HepG2 (cell line): ENCODE results near the gene EMC9. TPM values are rescaled to one million over a fixed set of nuclear protein-coding genes. Genes with fewer than 3 reads are reported as not detected.

Experiments
- EEA1 ChIP-seq: sonication (generic); formaldehyde crosslinking; IDR thresholded peaks from 2 replicates; pipeline ENCODE4 v1.5.1; 2020; ENCODE audit warnings: mild to moderate bottlenecking, missing genetic modification reagents, borderline replicate concordance
- NFKB2 ChIP-seq: sonication (generic); formaldehyde crosslinking; IDR thresholded peaks from 2 replicates; pipeline ENCODE4 v1.4.0; 2020; ENCODE audit warnings: missing genetic modification reagents, borderline replicate concordance
- SETDB1 ChIP-seq: sonication (generic); formaldehyde crosslinking; IDR thresholded peaks from 2 replicates; pipeline ENCODE4 v1.5.1; 2020; ENCODE audit warnings: missing genetic modification reagents, mild to moderate bottlenecking, borderline replicate concordance
- YY1 ChIP-seq: IDR thresholded peaks from 2 replicates; pipeline ENCODE4 v1.6.1; 2011; ENCODE audit warnings: low read length, low read depth, moderate library complexity, mild to moderate bottlenecking; ENCODE audit not compliant: insufficient read depth, insufficient replicate concordance
- ZNF367 ChIP-seq: sonication (generic); formaldehyde crosslinking; IDR thresholded peaks from 2 replicates; pipeline ENCODE4 v1.4.0; 2020; ENCODE audit warnings: missing genetic modification reagents, borderline replicate concordance
- ZNF775 ChIP-seq: sonication (generic); formaldehyde crosslinking; IDR thresholded peaks from 2 replicates; pipeline ENCODE4 v1.4.0; 2020; ENCODE audit warnings: missing genetic modification reagents, mild to moderate bottlenecking, moderate library complexity, borderline replicate concordance
- polyA plus RNA-seq, 8 experiments: library from polyadenylated mRNA; depleted of rRNA in 3 of 8; stranded (reverse) in 7 of 8; unstranded in 1 of 8; fragments of >200 nt; fragmentation: Illumina TruSeq in 4 of 8; extraction: Trizol in 4 of 8; gene quantifications; 2 replicates each; pipeline versions ENCODE4 v1.2.1 to v1.2.3, GENCODE V29; 2011 to 2016; ENCODE audit warnings: low read depth in 4 of 8, missing spikeins in 1 of 8, mixed read lengths in 1 of 8; ENCODE audit not compliant: insufficient read depth in 1 of 8
- total RNA-seq, 5 experiments: library from RNA; depleted of rRNA; stranded (reverse); fragments of >200 nt; fragmentation: Illumina TruSeq; extraction: Trizol; gene quantifications; 2 replicates each; pipeline ENCODE4 v1.2.3, GENCODE V29; 2016; ENCODE audit warnings: low read depth in 1 of 5
- TF ChIP-seq, protein P1 (sequence below): sonication (generic); formaldehyde crosslinking; IDR thresholded peaks from 2 replicates; pipeline ENCODE4 v1.5.0; 2020; ENCODE audit warnings: mild to moderate bottlenecking, missing genetic modification reagents
- TF ChIP-seq, protein P2 (sequence below): sonication (generic); formaldehyde crosslinking; IDR thresholded peaks from 2 replicates; pipeline ENCODE4 v1.4.0; 2020; ENCODE audit warnings: mild to moderate bottlenecking, missing genetic modification reagents

EMC9 gene
- total and polyA plus RNA-seq, 2 of the 13 experiments (the other 11 are each of a cell fraction or from before 2014, with no cell fraction given), result 60.5 to 78.7 TPM

DNA sequence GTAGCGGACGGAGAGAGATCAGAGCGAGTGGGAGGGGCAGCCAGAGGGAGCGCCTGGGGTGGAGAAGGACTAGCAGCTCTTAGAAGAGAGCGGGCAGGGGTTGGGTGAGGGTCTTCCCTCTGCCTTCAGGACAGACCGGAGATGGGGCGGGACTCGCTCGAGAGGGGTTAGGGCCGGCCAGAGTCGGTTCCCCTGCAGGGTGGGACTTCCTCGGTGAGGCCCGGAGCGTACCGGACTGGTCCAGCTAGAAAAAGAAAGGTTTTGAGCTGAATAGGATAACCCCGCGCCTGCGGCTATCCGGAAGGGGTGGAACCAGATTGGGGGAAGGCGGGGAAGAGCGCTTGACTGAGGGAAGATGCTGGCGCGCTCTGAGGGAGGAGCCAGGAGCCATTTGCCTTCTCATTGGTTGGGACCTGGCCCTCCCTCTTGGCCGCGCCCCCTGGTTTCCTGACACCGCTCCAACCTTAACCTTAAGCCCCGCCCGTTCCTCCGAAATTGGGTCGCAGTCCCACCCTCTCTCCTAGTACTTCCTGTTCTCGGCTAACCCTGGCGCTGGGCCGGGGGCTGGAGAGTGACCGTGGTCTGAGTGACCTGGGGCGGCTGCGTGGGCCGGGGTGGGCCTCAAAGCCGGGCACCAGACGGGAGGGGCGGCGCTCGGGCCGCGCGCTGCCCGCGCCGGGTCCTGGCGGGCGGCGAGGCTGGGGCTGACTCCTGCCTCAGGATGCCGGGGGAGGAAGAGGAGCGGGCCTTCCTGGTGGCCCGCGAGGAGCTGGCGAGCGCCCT is 5.8 kb upstream of the EMC9 start, which contains the start of gene RNF31 (continued):
- no peak for TF ChIP-seq SETDB1
- peak; percentile 72; the same call in 1 of the 2 replicates for TF ChIP-seq EEA1 (CRISPR knock-in tag)
- TF ChIP-seq ZNF367 (CRISPR knock-in tag), result peak; percentile 79; the same call in 1 of the 2 replicates
- no peak for TF ChIP-seq YY1
- TF ChIP-seq NFKB2, result no peak; the same call in none of the 2 replicates
- no peak for TF ChIP-seq ZNF775 (CRISPR knock-in tag)
- TF ChIP-seq, protein P1, sequence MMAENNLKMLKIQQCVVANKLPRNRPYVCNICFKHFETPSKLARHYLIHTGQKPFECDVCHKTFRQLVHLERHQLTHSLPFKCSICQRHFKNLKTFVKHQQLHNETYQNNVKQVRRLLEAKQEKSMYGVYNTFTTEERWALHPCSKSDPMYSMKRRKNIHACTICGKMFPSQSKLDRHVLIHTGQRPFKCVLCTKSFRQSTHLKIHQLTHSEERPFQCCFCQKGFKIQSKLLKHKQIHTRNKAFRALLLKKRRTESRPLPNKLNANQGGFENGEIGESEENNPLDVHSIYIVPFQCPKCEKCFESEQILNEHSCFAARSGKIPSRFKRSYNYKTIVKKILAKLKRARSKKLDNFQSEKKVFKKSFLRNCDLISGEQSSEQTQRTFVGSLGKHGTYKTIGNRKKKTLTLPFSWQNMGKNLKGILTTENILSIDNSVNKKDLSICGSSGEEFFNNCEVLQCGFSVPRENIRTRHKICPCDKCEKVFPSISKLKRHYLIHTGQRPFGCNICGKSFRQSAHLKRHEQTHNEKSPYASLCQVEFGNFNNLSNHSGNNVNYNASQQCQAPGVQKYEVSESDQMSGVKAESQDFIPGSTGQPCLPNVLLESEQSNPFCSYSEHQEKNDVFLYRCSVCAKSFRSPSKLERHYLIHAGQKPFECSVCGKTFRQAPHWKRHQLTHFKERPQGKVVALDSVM (CRISPR knock-in tag), result no peak
- TF ChIP-seq, protein P2, sequence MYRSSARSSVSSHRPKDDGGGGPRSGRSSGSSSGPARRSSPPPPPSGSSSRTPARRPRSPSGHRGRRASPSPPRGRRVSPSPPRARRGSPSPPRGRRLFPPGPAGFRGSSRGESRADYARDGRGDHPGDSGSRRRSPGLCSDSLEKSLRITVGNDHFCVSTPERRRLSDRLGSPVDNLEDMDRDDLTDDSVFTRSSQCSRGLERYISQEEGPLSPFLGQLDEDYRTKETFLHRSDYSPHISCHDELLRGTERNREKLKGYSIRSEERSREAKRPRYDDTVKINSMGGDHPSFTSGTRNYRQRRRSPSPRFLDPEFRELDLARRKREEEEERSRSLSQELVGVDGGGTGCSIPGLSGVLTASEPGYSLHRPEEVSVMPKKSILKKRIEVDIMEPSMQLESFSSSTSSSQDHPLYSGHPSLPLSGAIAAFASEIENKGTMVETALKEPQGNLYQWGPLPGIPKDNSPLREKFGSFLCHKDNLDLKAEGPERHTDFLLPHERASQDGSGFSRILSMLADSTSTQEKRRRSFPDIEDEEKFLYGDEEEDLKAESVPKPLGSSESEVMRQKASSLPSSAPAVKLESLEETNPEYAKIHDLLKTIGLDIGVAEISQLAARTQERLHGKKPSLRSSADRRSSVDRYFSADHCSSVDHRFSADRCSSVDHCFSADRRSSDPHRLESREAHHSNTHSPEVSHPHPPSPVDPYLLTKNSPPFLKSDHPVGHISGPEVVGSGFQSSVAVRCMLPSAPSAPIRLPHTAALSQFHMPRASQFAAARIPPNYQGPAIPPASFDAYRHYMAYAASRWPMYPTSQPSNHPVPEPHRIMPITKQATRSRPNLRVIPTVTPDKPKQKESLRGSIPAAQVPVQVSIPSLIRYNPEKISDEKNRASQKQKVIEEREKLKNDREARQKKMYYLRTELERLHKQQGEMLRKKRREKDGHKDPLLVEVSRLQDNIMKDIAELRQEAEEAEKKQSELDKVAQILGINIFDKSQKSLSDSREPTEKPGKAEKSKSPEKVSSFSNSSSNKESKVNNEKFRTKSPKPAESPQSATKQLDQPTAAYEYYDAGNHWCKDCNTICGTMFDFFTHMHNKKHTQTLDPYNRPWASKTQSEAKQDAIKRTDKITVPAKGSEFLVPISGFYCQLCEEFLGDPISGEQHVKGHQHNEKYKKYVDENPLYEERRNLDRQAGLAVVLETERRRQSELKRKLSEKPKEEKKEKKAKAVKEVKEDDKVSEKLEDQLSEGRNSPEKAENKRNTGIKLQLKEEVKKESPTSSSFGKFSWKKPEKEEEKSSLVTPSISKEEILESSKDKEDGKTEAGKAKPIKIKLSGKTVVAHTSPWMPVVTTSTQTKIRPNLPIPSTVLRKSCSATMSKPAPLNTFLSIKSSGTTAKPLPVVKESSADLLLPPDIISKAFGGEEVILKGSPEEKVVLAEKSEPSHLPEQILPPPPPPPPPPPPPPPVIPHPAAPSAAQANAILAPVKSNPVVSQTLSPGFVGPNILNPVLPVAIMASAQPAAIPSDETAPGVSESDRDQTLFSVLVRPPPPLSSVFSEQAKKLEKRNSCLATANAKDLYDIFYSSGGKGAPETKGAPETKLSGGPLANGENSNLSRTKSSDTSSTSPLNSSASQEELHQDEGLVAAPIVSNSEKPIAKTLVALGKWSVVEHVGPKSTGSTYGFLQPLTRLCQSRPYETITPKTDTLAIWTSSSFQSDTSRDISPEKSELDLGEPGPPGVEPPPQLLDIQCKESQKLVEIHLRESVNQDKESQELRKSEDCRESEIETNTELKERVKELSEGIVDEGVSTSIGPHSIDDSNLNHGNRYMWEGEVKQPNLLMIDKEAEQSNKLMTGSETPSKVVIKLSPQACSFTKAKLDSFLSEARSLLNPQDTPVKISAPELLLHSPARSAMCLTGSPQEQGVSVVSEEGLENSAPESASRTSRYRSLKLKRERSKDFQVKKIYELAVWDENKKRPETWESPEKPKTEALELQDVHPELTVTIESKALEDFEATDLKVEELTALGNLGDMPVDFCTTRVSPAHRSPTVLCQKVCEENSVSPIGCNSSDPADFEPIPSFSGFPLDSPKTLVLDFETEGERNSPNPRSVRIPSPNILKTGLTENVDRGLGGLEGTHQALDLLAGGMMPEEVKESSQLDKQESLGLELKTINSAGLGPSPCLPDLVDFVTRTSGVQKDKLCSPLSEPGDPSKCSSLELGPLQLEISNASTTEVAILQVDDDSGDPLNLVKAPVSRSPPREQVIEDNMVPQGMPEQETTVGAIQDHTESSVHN (CRISPR knock-in tag), result no peak
- TF ChIP-seq, all 625 proteins: peak for 275
